NT2/D1 (cell line): ENCODE results near the gene CUL3.

Experiments used
- YY1 ChIP-seq: IDR thresholded peaks from 2 replicates; pipeline ENCODE4 v1.6.1; 2011; ENCODE audit not compliant: insufficient read length, insufficient read depth
- ZNF274 ChIP-seq: IDR thresholded peaks from 2 replicates; pipeline ENCODE4 v1.6.1; 2011; ENCODE audit warnings: mild to moderate bottlenecking, low read depth, low read length

DNA sequence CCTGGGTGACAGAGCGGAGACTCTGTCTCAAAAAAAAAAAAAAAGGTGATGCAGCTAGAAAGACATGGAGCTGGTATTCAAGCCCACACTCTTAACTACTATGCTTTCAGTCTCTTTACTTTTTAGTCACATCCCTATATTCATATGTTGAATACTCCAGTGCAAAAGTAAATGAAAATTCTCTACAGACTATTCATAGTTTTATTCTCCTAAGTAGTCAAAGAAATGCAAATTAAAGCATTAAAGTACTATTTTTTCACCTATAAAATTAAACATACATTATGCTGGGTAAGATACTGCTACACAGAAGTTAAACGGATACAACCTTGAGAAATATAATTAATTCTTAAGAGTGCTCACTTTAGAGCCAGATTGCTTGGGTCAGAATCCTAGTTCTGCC lies 7.6 kb downstream of the CUL3 start:
- no peak for TF ChIP-seq YY1
- TF ChIP-seq ZNF274, result no peak
